Stimulated activated CD4-positive, alpha-beta T cell treated with anti-CD3 and anti-CD28 coated beads, Interleukin-1b, Interleukin-23, amount 100 ng/mL, for 48 hours (primary cell): ENCODE measurements around the gene ARSA.
"Not testable (repeated sequence)": the region's sequence is repeated elsewhere in the genome, so short reads cannot be mapped to it uniquely, and the experiment has no call there.

Experiments used
- DNase-seq: peaks from one replicate; pipeline ENCODE4 v3.0.0-alpha.2; 2020

Gene ARSA

GRCh38 chr22:50627642-50628542 is at the start of gene ARSA:
TSS of gene ARSA (minus strand) at chr22:50628152. CDS start at chr22:50627779, 373 bp downstream.
- peak; percentile 79 for DNase-seq

- DNase-seq: no peak
These were observed 48.9 kb upstream of the ARSA start for GRCh38 chr22:50676661-50677492.

- no peak for DNase-seq
These were observed 48.3 kb upstream of the ARSA start for GRCh38 chr22:50676180-50676636.

GRCh38 chr22:50675553-50676179 is 47.7 kb upstream of the ARSA start:
- no peak for DNase-seq

GRCh38 chr22:50674606-50675552 is 46.9 kb upstream of the ARSA start:
- no peak for DNase-seq

GRCh38 chr22:50674130-50674500 is 46.2 kb upstream of the ARSA start:
- no peak for DNase-seq

GRCh38 chr22:50673231-50674129 is 45.5 kb upstream of the ARSA start:
- no peak for DNase-seq

GRCh38 chr22:50672471-50673230 is 44.7 kb upstream of the ARSA start, which contains the start of gene SHANK3:
TSS of gene SHANK3 (plus strand) at chr22:50672823.
- DNase-seq: no peak

- DNase-seq: no peak
These were observed 44.1 kb upstream of the ARSA start for GRCh38 chr22:50672041-50672440.

- no peak for DNase-seq
These were observed 43.7 kb upstream of the ARSA start for GRCh38 chr22:50671641-50672040.

- DNase-seq: no peak
These were observed 43.1 kb upstream of the ARSA start for GRCh38 chr22:50670914-50671538.

- DNase-seq: no peak
These were observed 42.6 kb upstream of the ARSA start for GRCh38 chr22:50670513-50670912.

- no peak for DNase-seq
These were observed 37.8 kb upstream of the ARSA start for GRCh38 chr22:50665738-50666137.

GRCh38 chr22:50665212-50665611 is 37.3 kb upstream of the ARSA start:
- no peak for DNase-seq

- no peak for DNase-seq
These were observed 32.4 kb upstream of the ARSA start for GRCh38 chr22:50660306-50660705.

- not testable (repeated sequence) for DNase-seq
These were observed 31.8 kb upstream of the ARSA start for GRCh38 chr22:50659711-50660110.

GRCh38 chr22:50657925-50658324 is 30.0 kb upstream of the ARSA start:
- DNase-seq: no peak

- DNase-seq: no peak
These were observed 28.4 kb upstream of the ARSA start for GRCh38 chr22:50656122-50657070.
